GM13977 (cell line): Measurements from ENCODE around the gene MAPK11.

Experiments
- DNase-seq: peaks from one replicate; pipeline ENCODE4 v3.0.0; 2012; ENCODE audit warnings: low spot score
- in situ Hi-C: fragments of 300-500 bp; cut with MboI; formaldehyde crosslinking; loops from one replicate; pipeline ENCODE4 v1.12.0; 2022; ENCODE audit warnings: low sequenced_read_pairs, low pct_unique_long_range_greater_than_20kb, mixed read lengths, inconsistent platforms; ENCODE audit not compliant: unreplicated experiment
- TF ChIP-seq, protein P1 (sequence below): IDR thresholded peaks from 2 replicates; pipeline ENCODE4 v1.5.1; 2012; ENCODE audit warnings: mild to moderate bottlenecking, control low read depth; ENCODE audit not compliant: insufficient read depth; ENCODE audit errors: extremely low read depth, missing control alignments

The MAPK11 gene

DNA sequence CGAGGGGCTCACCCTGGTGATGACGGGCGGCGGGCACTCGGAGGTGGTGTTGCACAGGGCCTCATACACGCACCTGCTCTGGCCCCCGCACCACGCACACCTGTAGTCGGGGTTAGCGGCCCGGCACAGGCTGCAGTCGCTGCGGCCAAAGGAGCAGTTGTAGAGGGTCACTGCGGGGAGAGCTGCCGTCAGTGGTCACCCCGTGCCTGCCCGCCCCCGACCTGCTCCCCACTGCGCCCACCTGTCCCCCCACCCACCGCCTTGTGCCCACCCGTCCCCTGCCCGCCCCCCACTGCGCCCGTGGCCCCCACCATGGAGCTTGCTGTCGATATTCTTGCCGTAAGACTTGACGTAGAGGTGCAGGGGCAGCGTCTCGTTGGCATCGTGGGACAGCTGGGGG lies 13.6 kb upstream of the MAPK11 start:
- TF ChIP-seq, protein P1, sequence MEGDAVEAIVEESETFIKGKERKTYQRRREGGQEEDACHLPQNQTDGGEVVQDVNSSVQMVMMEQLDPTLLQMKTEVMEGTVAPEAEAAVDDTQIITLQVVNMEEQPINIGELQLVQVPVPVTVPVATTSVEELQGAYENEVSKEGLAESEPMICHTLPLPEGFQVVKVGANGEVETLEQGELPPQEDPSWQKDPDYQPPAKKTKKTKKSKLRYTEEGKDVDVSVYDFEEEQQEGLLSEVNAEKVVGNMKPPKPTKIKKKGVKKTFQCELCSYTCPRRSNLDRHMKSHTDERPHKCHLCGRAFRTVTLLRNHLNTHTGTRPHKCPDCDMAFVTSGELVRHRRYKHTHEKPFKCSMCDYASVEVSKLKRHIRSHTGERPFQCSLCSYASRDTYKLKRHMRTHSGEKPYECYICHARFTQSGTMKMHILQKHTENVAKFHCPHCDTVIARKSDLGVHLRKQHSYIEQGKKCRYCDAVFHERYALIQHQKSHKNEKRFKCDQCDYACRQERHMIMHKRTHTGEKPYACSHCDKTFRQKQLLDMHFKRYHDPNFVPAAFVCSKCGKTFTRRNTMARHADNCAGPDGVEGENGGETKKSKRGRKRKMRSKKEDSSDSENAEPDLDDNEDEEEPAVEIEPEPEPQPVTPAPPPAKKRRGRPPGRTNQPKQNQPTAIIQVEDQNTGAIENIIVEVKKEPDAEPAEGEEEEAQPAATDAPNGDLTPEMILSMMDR = no peak
- in situ Hi-C loops = no loop called here

DNA sequence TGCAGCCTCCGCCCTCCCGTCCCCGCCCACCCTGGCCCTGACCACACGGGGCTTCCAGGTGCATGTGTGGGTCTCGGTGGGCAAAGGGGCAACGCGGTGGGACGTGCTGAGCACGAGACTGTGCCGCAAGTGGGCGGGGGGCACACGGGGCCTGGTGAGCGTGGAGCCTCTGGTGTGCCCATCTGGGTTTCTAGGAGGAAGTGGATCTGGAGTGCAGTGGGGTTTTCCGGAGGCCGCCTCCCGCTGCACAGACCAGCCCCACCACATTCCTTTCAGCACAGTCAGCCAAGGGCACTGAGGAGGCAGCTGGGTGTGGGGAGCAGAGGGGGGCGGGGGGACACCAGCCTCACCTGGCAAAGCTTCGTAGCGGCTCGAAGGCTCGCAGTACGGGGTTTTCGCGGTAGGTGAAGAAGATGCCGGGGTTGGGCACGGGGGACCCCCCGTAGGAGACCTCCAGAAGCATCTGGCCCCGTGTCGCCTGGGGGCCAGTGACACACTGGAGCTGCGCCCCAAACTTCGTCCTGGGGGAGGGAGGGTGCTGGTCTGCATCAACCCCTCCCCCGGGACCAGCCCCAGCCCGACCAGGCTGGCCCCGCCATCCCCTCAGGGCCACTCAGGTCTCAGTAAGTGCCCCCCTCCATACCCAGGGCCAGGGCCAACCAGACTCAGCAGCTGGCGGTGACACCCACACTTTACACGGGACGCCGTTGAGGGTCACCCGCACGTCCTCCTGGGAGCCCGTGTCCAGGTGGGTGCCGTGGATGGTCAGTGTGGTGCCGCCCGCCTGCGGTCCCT lies 12.4 kb upstream of the MAPK11 start:
- in situ Hi-C loops = no loop called here
- DNase-seq = no peak
- TF ChIP-seq, protein P1 = no peak

More for the DNA sequence above, 13.6 kb upstream of the MAPK11 start:
- no peak for DNase-seq

DNA sequence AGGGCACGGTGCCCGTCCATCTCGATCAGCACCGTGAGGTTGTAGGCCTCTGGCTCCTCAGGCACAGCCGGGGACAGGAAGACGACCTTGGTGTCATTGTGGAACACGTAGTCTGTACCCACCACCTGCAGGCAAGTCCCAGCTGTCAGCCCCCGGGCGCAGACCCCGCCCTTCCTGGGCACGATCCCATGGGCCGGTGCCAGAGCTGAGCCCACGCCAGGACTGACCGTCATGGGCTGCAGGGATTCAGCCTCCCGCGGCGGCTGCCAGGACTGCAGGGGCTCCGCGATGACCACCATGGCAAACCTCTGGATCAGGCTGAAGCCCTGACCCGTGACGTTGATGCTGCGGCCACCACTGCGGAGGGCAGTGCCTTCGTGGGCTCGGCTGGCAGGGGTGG lies 11.8 kb upstream of the MAPK11 start:
- in situ Hi-C loops = no loop called here
- TF ChIP-seq, protein P1 = no peak
- DNase-seq = no peak

DNA sequence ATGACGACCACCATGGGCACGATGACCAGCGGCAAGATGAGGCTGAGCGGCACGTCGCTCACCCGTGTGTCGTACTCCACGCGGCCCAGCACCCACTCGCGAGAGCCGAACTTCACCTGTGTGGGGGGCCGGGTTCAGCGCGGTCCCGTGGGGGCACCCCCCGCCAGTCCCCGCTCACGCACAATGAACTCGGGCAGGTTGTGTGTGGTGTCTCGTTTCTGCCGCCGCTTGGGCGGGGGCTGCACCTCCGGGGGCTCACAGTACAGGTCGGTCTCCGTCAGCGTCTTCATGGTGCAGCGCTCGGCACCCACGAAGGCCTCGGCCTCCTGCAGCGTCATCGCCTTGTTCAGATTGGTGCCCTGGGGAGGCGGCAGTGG lies 11.2 kb upstream of the MAPK11 start:
- in situ Hi-C loops = no loop called here
- TF ChIP-seq, protein P1 = no peak
- DNase-seq = no peak

DNA sequence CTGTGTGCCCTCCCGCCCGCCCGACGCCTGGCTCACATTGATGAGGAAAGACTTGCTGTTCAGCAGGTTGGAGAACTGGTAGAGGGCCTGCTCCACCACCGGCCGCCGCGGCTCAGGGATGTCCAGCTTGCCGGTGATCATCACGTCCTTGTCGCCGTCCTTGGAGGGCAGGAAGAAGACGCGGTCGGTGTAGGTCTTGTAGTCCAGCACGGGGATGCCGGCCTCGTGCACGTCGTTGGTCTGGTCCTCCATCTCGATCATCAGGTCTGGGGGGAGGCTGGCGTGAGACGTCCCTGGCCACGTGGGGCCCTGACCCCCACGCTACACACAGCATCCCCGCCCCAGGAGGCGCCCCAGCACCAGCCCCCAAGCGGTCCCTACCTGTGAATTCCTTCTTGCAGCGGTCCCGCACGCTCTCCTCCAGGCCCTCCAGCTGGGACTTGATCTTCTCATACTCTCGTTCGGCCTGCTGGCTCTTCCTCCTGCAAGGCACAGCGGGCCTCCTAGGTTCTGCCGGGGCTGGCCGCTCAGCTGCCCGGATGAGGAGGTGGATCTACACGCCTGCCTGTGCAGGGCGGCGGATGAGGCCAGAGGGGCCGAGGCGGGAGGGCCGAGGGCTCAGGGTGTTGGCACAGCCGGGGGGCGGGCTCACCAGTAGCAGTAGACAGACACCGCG lies 10.7 kb upstream of the MAPK11 start:
- in situ Hi-C loops = no loop called here
- DNase-seq = no peak
- TF ChIP-seq, protein P1 = no peak

DNA sequence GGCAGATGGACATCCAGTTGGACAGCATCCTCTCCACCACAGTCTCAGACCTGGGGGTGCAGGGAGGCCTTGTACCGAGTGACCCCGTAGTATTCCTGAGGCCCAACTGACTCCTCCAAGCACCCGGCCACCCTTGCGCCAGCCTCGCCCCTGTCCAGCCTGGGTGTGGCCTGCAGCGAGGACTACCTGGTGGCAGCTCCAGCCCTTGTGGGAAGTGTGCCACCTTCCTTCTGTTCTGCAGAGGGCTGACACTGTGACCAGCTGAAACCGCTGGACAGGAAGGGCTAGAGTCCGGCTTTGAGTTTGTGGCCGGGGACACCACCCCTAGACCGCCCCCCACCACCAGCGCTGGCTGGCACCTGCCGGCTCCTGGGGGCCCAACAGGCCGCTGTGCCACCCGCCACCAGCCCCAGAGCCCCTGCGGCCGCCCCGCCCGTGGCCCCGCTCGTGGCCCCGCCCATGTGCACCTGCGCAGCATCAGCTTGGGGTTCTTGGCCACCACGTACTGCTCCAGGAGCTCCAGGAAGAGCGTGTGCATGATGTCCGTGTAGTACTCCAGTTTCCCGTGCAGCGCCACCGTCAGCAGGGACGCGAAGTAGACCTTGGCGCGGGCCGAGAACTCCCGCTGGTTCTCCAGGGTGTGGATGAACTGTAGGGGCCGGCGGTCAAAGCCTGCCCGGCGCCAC lies 10.0 kb upstream of the MAPK11 start:
- DNase-seq = no peak
- in situ Hi-C loops = no loop called here
- TF ChIP-seq, protein P1 = no peak
